ENCODE data around the gene LPIN3.

DNA sequence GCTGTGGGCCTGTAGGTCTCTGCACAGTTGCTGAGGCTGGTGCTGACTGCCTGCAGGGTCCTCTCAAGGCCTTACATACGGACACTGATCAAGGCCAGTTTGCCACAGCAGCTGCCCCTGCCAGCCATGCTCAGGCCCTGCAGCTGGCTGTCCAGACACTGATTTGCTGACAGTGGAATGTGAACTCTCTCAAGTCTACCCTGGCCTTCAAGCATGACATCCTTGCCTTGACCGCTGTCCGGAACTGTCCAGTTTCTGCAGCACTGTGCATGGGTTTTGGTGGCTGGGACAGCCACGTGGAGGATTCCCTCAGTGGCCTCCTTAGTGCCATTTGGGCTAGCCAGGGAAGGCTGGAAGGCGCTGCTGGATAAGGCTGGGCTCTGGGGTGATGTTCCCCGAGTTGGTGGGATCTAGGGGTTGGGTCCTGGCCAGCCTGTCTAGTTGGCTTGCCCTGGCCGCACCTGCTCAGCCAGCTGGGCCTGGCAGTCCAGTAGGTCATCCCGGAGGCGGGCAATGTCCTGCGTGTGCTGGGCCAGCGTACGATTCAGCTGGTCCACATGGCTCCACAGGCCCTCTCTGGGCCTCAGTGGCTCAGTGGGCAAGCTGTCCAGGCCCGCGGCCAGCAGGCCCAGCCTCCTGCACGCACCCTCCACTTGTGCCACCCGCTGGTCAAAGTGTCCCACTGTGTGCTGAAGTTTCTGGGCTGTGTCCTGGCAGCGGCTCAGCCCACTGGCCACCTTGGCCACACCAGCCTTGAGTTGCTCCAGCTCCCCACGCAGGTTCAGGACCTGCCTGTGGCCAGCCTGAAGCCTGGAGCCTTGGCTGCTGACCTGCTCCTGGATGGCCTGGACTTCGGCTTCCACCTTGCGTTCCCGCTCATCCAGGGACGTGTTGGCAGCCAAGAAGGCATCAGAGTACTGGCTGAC lies 20.5 kb downstream of the LPIN3 start:
- TF ChIP-seq FOXM1 (IDR thresholded peaks at IDR 0.05; ENCODE audit: borderline replicate concordance, low read depth) (no peak), CEBPB (IDR thresholded peaks at IDR 0.05) (no peak)
- TF ChIP-seq, protein P1, sequence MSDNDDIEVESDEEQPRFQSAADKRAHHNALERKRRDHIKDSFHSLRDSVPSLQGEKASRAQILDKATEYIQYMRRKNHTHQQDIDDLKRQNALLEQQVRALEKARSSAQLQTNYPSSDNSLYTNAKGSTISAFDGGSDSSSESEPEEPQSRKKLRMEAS (IDR thresholded peaks at IDR 0.05) = no peak
